GM19455 (cell line): ENCODE data around the gene NUDT11.
A peak's percentile ranks its signal among the peaks of the same experiment; 100 is the strongest.
"Not testable (repeated sequence)": the region's sequence is repeated elsewhere in the genome, so short reads cannot be mapped to it uniquely, and the experiment has no call there.

Experiments
- ATAC-seq: cut with Tn5 transposase; IDR thresholded peaks from one replicate; pipeline ENCODE4 v1.9.1; 2021; ENCODE audit not compliant: unreplicated experiment

NUDT11 gene

GRCh38 chrX:51496501-51497291 is at the start of gene NUDT11:
Gene NUDT11 (minus strand): TSS chrX:51496592. CDS start chrX:51496444, 148 bp downstream.
- ATAC-seq: peak; percentile 82

- no peak for ATAC-seq
Observed at GRCh38 chrX:51520393-51520792, 24.0 kb upstream of the NUDT11 start.

DNA sequence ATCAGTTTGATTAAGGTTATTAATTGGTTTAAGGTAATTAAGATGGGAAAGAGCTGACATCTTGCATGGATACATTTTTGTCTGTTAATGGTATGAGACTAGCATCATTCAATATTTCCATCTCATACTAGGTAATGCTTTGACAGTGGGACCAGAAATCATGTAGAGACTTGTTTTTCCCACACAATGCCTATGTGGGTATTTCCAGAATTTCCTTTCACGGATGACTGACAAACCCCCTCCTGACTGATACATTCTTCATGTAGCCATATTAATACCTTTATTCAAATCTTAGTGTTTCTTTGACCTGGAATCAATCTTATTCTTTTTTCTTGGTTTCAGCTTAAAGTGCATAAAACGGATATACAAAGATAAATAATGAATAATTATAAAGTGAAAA is 22.7 kb upstream of the NUDT11 start:
- ATAC-seq: not testable (repeated sequence)

- ATAC-seq: no peak
Observed at GRCh38 chrX:51507551-51507950, 11.2 kb upstream of the NUDT11 start.

DNA sequence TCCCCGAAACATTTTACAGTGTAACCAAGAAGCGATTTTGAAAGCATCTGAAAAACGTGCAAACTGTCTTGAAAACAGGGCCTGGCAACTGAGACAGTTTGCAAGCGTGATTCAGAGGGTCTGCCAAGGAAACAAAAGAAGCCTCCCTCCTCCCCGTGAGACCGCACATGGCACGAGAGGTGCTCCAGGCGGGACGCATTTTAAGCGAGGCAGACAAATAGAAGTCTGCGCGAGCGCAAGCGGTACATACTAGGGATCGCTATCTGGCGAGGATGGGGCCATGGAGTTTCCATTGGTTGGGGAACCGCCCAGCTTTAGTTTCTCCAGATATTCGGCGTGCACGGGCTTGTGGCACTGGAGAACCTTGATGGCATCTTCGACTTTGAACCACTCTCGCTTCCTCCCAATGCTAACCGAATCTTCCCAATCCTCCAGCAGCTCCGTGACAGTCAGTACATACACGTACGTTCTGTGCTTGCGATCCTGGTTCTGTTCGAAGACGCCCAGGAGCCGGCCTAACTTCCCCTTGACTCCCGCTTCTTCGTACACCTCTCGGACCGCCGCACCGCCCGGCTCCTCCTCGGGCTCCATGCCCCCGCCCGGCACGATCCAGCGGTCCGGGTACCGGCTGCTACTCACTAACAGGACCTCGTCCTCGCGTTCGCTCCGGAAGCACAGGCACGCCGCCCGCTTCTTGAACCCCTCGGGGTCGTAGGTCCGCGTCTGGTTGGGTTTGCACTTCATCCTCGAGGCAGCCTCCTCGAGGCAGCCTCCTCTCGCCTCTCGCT is 497 bp downstream of the NUDT11 start:
- peak; percentile 30 for ATAC-seq

DNA sequence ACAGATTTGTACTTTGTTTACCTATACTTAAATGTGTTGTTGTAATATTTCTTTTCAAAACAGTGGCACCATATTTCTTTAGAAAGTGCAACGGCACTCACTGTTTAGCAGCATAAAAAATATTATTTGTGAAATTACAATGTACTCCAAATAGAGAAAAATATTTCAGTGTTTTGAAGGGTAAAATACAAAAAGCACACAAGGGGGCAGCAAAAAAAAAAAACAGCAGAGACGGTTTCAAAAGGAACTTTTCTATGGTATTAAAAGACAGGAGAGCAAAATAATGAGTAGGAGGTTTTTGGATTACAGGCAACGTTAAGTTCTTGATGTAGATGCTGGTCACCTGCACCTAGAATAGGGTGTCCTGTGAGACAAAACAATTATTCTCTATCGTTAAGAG is 2.0 kb downstream of the NUDT11 start:
- no peak for ATAC-seq

DNA sequence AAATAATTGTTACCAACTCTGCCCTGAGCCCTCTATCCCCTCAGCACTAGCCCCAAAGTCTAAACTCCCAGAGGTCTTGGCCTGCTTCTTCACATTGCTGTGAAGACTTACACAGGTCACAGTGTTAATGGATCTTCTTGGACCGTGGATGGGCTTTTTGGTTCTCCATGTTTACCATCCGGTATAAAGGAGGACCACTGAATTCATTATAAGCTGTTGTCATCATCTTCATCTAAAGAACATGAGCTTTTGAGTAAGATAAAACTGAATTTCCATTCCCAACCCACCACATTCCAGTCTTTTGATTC is 8.5 kb downstream of the NUDT11 start:
- no peak for ATAC-seq

GRCh38 chrX:51484616-51485015 is 11.8 kb downstream of the NUDT11 start:
- no peak for ATAC-seq

GRCh38 chrX:51482411-51482810 is 14.0 kb downstream of the NUDT11 start:
- not testable (repeated sequence) for ATAC-seq

DNA sequence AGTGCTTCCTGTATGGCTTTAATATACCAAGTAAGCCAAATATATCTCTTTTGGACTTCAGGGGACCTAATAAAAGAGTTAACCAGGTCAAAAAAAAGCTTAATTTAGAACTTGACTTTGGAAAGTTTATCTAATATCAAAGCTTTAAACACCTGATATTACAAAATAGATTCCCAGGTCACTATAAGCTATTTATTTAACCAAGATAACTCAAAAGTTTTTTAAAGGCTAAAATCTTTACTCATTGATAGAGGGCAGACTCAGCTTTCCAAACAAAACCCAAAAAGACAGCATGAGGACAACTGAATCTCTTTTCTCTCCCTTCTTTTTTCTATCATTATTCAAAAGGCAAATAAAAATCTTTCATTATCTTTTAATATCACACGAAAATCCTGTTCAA is 19.5 kb downstream of the NUDT11 start:
- ATAC-seq: no peak

GRCh38 chrX:51463322-51463721 is 33.1 kb downstream of the NUDT11 start:
- ATAC-seq: no peak

GRCh38 chrX:51461053-51462044 is 35.0 kb downstream of the NUDT11 start:
- no peak for ATAC-seq

GRCh38 chrX:51459125-51459524 is 37.3 kb downstream of the NUDT11 start:
- no peak for ATAC-seq

GRCh38 chrX:51456814-51457213 is 39.6 kb downstream of the NUDT11 start:
- ATAC-seq: no peak

DNA sequence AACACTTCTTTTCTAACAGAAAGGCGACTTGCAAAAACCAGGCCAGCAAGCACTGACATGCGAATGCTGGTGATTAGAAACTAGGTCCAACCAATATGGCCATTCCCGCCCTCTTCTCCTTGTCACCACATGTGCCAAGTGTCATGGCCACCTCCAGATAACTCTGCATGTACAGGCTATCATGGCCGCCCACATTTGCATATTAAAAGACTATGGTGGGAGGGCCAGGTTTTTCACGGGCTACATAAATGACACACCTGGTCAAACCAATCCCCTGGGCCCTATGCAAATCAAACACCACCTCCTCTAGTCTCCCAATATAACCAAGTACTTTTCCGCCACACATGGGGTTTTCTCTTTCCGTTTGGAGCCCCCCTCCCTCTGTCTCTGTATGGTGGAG is 40.1 kb downstream of the NUDT11 start:
- ATAC-seq: no peak

GRCh38 chrX:51440365-51440764 is 56.0 kb downstream of the NUDT11 start:
- no peak for ATAC-seq
